GM19240 (cell line): ENCODE data around the gene RIOX2.

ENCODE experiments used
- DNase-seq: peaks from one replicate; pipeline ENCODE4 v3.0.0; 2011; ENCODE audit warnings: low spot score; ENCODE audit not compliant: insufficient read length

Gene RIOX2

DNA sequence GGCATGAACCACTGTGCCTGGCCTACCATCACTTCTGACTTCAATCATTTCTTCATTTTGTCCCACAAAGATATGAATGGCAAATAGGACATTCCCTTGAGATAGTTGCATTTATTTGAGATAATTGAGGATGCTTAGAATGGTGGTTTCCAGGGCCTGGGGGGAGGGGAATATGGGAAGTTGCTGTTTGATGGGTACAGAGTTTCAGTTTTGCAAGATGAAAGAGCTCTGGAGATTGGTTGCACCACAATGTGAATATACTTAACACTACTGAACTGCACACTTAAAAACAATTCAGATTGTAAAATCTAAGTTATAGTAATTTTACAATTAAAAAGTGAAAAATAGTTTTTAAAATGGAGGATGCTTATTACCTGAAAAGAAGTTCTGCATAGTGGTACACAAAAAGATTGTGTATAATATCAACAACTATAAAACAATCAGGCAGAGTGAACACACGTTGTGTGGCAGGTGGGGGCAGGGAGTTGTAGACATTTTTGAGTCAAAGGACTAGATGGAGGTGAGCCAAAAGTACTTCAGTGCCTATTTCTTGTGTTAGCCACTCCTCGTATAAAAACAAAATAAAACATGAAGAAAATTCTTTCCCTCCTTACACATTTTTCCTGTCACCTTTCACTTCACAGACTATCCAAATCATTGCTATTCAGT, 18.5 kb upstream of the RIOX2 start:
- no peak for DNase-seq

DNA sequence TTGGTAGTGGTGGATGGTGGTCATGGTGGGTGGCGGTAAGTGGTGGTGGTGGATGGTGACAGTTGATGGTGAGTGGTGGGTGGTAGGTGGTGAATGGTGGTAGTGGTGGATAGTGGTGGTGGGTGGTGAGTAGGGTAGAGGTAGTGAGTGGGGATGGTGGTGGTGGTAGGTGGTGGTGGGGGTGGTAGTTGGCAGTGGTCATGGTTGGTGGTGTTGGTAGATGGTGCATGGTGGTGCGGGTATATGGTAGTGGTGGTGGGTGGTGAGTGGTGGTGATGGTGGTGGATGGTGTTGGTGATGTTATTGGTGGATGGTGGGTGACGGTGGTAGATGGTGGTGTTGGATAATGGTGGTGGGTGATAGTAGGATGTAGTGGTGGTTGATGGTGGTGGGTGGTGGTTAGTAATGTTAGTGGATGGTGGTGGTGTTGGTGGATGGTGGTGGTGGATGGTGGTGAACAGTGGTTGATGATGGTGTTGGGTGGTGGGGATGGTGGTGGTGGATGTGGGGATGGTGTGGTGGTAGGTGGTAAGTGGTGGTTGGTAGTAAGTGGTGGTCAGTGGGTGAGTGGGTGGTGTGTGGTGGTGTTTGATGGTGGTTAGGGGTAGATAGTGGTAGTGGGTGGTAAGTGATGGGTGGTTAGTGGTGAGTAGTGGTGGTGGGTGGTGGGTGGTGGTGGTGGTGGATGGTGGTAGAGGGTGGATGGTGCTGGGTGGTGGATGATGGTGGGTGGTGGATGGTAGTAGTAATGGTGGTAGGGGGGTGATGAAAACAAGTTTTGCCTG, 16.7 kb upstream of the RIOX2 start:
- DNase-seq: no peak

DNA sequence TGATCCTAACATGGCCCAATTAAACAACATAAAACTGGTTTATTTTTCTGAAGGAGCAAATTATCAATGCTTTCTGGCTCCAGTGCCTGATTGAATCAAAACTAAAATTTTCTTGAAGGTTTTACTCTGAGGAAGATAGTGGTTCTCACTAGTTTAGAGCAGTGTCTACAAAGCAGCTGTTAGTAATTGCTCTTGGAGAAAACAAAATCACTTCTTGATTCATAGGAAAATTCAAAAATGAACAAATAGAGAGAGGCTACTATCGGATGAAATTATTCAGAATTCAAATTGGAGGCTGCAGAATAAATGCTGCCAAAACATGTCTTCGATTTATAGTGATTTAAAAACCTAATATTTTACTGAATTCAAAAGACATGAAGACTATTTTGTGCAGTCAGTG, 15.1 kb upstream of the RIOX2 start:
- no peak for DNase-seq

DNA sequence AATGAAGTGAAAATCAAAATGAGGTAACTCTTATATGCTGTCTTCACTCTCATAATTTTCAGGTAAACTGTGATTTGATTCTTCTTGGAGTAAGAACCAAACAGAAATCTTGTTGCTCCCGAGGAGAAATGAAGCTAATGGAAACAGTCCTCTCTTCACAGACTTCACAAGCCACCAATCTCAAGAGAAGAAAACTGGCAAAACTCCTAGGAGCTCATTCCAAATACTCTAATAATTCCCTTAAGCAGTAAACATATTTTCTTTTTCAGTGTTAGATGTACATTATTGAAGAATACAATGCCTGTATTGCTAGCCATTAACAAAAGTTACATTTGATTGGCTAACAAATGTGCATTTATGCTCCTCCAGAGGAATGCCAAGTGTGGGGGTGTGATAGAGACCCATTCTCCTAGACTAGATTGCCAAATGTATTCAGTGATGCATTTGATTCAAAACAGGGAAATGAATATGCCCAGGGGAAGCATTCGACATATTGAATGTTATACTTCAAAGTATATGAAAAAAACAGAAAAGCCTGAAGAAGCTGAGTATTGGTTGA, 11.8 kb upstream of the RIOX2 start:
- DNase-seq: no peak

DNA sequence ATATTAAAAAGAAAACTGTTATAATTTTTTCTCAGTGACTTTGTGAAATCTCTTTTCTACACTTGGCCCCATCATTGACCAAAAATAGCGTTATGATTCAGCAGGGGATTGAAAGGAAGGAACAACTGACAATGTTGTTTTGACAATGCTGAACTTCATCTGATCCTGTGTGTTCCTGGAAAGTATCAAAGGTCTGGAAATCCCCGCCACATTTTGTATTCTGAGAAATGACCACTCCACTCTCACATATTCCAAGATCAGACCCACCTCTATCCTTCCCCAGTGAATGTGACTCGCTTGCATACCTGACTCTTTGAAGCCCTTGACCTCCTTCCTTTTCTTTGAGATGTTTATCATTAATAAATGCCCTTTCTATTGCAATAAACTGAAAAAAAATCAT, 9.7 kb upstream of the RIOX2 start:
- DNase-seq: no peak

DNA sequence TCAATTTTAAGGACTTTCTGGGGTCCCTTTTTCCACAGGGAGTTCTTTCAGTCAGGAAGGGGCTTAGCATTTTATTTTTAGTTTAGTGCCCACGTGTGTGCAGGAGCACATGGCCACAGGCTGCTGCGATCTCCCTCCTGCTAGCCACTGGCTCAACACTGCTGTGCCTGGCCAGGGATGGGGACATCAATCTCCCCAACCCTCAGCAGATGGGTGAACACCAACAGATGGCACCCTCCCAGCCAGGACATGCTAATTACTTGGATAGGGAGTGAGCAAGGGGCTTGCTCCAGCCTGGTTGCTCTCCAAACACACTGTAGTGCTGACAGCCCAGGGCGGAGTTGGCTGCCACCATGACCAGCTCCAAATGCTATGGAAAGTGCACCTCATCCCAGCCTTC, 7.4 kb upstream of the RIOX2 start:
- DNase-seq: no peak

DNA sequence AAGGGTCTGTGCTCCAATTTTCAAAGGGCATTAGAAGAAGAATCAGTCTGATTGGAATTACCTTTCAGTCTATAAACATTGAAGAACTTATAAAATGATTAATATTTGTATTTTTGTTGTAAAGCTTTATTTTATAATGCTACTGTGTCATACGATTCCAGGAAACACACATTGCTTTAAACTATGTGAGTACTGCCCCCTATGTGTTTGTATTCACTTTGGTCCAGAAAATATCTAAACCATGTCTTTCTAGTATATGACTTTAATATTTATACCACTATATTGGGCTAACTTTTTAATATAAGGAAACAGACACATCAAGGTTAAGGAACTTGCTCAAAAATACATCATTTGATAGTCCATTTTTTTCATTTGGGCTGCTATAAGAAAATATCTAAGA, 3.2 kb upstream of the RIOX2 start:
- no peak for DNase-seq

DNA sequence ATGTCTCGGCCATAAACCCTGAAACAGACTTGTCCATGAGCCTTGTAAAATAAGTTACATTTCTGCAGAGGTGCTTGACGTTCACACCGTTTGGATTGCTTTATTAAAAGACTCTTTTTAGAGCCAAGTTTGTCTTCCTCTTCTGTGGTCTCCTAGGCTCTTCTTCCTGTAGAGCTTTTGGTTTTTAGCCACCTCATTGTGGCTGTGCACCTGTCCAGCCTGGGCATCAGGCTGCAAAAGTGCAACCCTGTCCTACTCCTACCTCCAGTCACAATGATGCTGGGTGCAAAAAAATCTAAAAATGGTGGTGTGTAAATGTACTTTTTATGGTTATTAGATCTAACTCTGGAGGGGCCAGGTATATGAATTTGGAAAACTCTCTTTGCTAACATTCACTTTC, 2.8 kb upstream of the RIOX2 start:
- DNase-seq: no peak

DNA sequence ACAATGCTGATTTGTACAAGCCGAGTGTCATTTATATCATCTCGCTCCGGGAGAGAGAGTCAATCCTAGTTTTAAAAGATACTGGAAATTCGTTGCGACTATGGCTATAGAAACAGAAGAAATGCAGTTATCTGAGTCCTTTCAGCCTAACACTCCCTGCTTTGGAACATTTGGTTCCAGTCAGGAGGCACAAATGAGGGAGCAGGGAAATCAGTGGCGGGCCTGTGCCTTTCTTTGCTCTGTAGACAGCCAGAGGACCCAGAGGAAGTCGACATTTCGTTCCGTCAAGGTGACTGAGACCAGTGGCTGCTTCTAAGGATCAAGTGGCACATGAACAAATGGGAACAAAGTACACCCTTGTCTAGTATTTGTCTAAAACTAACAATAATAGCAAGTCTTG, 745 bp upstream of the RIOX2 start:
- no peak for DNase-seq

DNA sequence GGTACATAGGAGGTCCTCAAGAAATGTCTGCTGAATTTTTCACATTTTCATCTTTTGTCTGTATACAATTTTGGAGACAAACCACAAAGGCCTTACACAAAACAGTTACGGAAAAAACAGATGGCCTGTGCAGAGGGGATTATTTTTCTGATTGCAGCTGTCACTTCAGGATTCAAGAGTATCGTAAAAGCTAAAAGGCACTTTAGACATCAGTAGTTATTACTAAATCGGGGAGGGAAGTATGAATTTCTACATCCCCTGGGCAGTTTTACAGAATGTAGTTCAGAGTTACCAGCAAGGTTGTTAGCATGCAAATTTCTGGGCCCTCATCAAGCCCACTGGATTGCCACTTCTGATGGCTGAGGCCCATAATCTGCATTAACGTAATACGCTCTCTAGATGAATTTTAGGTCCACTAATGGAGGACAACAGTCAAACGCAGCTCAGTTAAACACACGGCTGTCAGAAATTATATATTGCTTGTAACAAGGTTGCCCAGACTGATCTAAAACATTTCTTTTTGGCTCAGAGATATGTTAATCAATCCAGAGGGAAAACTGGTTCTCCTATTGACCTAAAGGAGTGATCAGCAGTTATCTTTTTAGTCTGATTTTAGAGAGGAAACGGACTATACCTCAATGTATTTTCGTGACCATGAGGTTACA, 1.1 kb downstream of the RIOX2 start:
- DNase-seq: no peak

DNA sequence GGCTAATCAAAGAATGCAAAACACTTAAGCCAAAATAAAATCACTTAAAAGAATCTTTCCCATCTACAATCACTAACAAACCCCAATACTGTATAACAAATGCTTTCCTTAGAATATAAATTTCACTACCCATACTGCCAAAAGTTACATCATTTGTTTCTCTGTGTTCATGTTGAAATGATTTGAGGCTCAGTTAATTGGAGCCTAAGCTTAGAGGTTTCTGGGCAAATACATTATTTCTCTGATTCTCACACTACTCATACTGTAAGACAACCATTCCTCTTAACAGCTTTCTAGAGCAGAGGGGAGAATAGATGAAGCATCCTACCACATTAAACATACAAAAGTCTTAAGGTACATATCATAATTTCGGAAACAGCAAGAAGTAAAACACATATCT, 2.1 kb downstream of the RIOX2 start:
- DNase-seq: no peak

DNA sequence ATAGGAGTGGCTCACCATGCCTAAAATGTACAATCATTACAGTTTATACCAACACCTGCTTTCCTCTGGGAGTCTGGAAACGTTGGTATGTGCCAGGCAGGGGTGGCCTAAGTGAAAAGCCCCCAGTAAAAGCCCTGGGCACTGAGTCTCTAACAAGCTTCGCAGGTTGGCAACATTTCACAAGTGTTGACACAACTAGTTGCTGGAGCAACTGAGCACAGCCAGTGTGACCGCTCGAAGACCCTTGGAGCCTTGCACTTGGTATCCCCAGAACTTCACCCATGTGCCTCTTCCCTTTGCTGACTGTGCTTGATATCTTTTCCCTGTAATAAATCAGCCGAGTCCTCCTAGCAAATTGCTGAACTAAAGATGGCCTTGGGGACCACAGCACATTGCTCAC, 2.7 kb downstream of the RIOX2 start:
- DNase-seq: no peak

DNA sequence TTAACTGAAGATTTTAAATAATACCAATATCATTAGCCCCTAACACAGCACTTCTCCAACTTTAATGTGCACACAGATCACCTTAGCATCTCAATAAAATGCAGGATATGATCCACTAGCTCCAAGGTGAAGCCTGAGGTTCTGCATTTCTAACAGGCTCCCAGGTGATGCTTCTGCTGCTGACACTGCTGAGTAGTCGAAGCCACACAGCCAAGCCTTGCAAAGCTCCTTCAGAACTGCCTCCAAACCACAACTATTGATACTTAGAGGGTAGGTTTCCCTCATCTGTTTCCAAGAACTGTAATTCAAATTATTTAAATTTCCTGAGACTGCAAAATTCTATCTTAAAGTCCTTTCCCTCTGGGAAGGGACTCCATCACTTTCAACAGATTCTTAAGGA, 3.9 kb downstream of the RIOX2 start:
- no peak for DNase-seq

DNA sequence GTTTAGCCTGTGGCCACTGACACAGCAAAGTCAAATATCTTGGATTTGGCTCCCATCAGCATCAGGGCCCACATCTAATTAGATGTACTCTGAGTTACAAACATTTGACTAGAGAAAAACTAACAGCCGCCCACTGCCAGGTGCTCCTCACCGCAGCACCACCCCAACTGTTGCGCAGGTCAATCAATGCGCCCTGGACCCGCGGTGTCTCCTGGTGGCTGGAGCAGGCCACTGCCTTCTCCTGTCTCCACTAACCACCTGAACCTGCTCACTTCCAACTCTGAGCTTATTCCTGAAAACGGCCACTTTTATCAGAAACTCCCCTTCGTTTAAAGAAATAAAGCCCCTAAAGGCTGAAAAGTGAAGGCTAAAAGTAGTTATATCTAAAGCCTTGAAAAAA, 4.3 kb downstream of the RIOX2 start:
- DNase-seq: no peak

DNA sequence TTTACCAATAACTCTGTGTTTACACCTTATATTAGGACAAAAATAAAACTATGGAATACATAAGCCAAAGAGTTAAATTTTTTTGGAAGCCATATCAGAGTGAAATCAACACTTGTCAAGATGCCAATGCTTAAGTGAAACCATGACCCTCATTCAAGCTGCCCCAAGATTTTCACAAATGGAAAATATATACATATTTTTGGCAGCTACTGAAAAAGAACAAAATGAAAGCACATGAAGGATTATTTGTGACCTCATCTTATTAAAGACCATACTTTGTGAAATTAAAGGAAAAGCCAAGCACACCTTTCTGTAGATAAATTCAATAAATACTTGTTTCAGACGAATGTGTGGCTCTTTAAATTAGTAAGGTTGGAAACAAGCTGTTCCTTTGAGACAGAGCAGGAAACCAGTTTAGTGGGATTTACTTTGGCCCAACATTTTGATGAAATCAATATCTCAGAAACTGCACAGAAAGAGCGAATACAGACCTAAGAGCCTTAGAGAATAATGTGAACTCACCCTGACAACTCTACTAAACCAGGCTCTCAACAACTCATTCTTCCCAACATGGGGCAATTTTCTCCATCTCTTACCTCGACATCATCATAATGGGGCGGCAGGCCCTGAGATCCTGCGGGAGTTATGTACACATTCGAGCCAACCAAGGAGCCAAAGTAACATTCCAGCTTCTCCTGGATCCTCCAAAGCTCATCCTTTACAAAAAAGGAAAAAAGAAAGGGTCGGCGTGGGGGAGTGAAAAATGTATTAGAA, 11.1 kb downstream of the RIOX2 start:
- DNase-seq: no peak

DNA sequence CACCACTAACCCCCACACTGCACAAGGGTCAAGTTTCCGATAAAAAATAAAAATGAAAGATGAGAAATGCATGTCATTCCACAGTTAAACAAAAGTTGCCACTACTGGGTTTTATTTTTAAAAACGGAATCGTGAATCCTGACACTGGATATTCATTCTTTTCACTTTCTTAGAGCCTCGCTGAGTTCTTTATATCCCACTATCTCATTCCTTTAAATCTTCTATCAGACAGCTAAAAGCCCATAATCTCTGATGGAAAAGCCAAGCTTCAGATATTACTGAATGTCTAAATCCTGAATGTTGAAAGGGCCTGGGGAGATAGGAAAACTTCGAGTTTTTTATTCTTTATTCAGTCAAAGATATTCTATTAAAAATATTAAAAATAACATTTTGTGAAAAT, 11.7 kb downstream of the RIOX2 start:
- DNase-seq: no peak

DNA sequence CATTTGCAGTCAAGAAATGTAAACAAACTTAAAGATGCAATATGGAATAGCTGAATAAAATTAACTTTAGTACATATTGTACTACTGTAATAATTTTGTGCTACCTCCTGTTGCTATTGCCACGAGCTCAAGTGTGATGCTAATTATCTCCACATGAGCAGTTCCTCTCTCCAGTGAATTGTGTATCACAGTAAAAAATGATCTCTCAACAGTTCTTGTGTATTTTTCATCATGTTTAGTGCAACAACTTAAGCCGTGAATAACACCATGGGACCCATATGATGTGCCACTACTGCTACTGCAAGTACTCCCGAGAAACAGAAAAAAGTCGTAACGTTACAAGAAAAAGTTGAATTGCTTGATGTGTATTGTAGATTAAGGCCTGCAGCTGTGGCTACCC, 12.4 kb downstream of the RIOX2 start:
- no peak for DNase-seq

DNA sequence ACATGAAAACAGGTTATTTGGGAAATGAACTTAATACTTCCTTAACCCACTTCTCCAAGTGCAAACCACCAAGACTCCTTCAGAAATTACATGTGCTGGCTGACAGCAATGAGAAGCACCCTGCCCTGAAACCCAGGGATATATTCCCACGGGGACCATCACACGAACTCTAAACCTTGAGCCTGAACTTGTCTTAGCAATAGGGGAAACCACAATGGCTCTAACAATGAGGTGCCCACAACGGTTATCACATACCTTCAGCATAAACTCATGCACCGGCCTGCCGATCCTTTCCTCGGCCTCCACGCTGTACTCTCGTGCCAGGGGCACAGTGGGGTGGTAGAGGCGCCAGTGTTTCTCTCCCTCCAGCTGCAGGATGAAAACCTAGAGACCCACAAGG, 13.4 kb downstream of the RIOX2 start:
- no peak for DNase-seq

DNA sequence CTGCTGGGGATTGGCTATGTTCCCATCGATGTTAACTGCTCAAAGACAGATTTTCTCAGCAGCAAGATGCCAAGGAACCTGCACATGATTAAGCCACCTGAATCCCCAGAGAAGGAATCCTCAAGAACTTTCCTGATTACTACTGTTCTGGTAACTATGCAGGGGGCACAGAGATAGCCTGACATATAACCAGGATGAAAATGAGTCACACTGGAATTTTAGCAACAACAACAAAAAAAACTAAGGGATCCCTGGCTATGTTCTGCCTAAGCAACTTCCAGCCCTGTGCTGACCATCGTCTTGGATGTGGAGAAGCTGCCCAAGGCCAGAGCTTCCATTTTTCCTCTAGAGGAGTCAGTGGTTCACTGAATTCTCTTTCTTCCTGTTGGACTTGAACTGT, 13.8 kb downstream of the RIOX2 start:
- DNase-seq: no peak

DNA sequence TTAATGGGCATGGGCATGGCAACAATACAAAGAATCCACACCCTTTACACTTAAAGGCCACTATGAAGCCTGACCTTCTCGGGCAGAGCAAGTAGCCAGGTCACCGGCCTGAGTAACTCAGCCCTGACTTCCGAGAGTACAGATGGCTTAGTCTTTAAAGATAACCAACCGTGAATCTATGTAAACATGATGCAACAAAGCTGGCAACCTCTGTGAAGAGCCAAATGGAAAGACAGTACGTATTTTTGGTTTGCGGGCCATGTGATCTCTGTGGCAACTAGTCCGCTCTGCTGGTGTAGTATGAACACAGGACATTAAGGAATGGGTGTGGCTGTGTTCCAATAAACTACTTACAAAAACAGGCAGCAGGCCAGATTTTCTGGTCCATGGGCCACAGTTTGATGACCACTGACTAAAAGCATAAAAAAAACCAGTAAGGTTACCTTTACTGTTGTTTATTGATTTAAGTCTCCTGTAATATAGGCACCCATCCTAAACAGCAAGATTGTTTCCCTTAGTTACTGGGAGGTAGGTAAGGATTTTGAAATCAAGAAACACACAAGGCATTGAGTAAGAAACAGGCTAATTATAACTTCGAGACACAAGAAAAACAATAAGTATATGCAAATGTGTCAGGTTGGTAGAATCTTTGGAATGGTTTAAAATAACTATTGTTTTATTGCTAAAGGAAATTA, 14.5 kb downstream of the RIOX2 start:
- DNase-seq: no peak

DNA sequence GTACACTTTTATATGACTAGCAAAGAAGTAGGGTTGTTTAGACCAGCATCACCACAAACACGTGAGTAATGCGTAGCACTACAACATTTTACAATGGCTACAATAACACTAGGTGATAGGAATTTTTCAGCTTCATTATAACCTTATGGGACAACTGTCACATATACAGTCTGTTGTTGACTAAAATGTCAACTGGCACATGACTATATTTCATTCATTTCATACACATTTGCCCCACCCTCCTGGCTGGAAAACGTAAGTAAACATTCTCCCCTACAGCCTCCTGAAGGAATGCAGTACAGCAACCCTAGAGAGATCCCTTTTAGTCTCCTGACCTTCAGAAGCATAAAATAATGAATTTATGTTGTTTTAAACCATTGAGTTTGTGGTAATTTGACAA, 16.2 kb downstream of the RIOX2 start:
- DNase-seq: no peak
